ENCODE measurements around the gene MDFIC2.

The MDFIC2 gene

GRCh38 chr3:70156808-70157207 lies 155.6 kb downstream of the MDFIC2 start:
- TF ChIP-seq, protein P1, sequence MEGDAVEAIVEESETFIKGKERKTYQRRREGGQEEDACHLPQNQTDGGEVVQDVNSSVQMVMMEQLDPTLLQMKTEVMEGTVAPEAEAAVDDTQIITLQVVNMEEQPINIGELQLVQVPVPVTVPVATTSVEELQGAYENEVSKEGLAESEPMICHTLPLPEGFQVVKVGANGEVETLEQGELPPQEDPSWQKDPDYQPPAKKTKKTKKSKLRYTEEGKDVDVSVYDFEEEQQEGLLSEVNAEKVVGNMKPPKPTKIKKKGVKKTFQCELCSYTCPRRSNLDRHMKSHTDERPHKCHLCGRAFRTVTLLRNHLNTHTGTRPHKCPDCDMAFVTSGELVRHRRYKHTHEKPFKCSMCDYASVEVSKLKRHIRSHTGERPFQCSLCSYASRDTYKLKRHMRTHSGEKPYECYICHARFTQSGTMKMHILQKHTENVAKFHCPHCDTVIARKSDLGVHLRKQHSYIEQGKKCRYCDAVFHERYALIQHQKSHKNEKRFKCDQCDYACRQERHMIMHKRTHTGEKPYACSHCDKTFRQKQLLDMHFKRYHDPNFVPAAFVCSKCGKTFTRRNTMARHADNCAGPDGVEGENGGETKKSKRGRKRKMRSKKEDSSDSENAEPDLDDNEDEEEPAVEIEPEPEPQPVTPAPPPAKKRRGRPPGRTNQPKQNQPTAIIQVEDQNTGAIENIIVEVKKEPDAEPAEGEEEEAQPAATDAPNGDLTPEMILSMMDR (IDR thresholded peaks at IDR 0.05; ENCODE audit: low read depth, low read length) = no peak
- no peak overlapping the region for H3K4me3 ChIP-seq (ENCODE audit: low read depth, low read length)

DNA sequence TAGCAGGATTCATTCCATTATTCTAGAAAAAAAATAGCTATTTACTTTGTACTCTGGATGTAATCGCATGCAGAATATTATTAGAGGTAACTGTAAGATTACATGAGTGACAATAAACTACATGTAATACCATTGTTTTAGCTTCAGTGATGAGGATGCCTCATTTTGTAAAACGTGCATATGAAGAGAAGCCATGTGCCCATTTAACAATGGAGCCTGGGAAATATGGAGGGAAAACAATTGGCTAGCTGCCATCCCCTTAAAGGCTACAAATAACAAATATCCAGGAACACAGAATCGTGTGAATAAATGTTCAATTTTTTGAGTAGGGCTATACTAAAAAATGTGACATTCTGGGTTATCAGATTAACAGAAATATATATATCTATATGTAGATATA lies 161.8 kb downstream of the MDFIC2 start:
- no peak overlapping the region for H3K4me3 ChIP-seq (ENCODE audit: low read depth, low read length)
- H3K9me3 ChIP-seq = no peaks in the 10 kb centered on the region
- no peaks in the 10 kb centered on the region for H3K36me3 ChIP-seq
- DNase-seq = no peak
- H3K27me3 ChIP-seq = no peaks in the 10 kb centered on the region
- TF ChIP-seq, protein P1 (IDR thresholded peaks at IDR 0.05; ENCODE audit: low read depth, low read length) = no peak
- no peaks in the 10 kb centered on the region for H3K4me1 ChIP-seq

More at GRCh38 chr3:70156808-70157207, 155.6 kb downstream of the MDFIC2 start:
- Histone ChIP-seq H3K9me3 (no peaks in the 10 kb centered on the region), H3K36me3 (no peaks in the 10 kb centered on the region), H3K27me3 (peaks cover 3% of the 10 kb centered on the region; the same call in 1 of the 2 replicates), H3K4me1 (no peaks in the 10 kb centered on the region)
- no peak for DNase-seq

DNA sequence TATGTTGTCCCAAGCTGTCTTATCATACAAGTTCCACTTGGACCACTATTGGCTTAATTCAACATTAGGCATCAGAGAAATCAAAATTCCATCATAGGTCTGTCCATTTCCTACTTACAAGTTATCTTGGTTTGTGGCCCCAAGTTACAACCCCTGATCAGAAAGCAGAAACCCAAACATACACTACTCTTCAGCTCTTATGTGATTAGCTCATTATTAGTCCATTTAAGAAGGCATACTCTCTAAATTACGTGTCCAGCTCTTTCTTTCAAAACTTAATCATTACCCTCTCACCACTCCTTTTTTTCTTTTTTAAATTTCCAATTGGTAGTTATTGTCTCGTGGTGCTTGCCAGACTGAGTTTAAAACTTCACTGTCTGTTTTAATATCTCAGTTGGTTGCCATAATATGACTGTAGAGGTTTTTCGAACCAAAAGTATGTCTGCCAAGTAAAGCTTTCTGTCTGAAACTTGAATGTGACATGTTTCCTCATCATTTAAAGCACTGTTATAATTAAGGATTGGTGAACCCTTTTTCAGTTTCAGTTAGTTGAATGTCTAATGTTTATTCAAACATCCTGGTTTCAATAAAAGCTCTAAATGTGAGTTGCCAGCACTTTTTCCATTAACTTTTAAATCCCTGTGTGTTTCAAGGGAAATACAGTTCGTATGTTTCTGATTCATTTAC lies 162.6 kb downstream of the MDFIC2 start:
- no peak for DNase-seq
- H3K9me3 ChIP-seq = no peaks in the 10 kb centered on the region
- no peaks in the 10 kb centered on the region for H3K4me1 ChIP-seq
- no peak overlapping the region for H3K4me3 ChIP-seq (ENCODE audit: low read depth, low read length)
- TF ChIP-seq, protein P1 (IDR thresholded peaks at IDR 0.05; ENCODE audit: low read depth, low read length) = no peak
- no peaks in the 10 kb centered on the region for H3K36me3 ChIP-seq
- no peaks in the 10 kb centered on the region; the same call in 1 of the 2 replicates for H3K27me3 ChIP-seq

Data from BE2C (cell line).